OCI-LY7 (cell line): ENCODE results near the gene TMPRSS5.

Source experiments
- EZH2phosphoT487 ChIP-seq: fragments of 200-600 bp; sonication (generic); IDR thresholded peaks from 2 replicates; pipeline ENCODE4 v1.6.1; 2018; ENCODE audit warnings: low read depth, borderline replicate concordance, mild to moderate bottlenecking, mixed run types, antibody characterized with exemption, low read length, moderate library complexity, mixed read lengths
- TF ChIP-seq, protein P1 (sequence below): fragments of 200-600 bp; sonication (generic); conservative IDR thresholded peaks from 2 replicates; pipeline ENCODE4 v1.5.1; 2014; ENCODE audit warnings: mild to moderate bottlenecking, antibody characterized with exemption, low read length, moderate library complexity, mixed read lengths

GRCh38 chr11:113637636-113638035, 68.5 kb downstream of the TMPRSS5 start:
- TF ChIP-seq, protein P1, sequence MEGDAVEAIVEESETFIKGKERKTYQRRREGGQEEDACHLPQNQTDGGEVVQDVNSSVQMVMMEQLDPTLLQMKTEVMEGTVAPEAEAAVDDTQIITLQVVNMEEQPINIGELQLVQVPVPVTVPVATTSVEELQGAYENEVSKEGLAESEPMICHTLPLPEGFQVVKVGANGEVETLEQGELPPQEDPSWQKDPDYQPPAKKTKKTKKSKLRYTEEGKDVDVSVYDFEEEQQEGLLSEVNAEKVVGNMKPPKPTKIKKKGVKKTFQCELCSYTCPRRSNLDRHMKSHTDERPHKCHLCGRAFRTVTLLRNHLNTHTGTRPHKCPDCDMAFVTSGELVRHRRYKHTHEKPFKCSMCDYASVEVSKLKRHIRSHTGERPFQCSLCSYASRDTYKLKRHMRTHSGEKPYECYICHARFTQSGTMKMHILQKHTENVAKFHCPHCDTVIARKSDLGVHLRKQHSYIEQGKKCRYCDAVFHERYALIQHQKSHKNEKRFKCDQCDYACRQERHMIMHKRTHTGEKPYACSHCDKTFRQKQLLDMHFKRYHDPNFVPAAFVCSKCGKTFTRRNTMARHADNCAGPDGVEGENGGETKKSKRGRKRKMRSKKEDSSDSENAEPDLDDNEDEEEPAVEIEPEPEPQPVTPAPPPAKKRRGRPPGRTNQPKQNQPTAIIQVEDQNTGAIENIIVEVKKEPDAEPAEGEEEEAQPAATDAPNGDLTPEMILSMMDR, result no peak
- no peak for TF ChIP-seq EZH2phosphoT487
